ENCODE results near the gene NHLH1. TPM values are rescaled to one million over a fixed set of nuclear protein-coding genes. Genes with fewer than 3 reads are reported as not detected.

NHLH1 gene
- under 1 TPM; 0.37 to 0.63 TPM for total RNA-seq
- polyA plus RNA-seq (ENCODE audit: insufficient read depth, low read depth, low replicate concordance) = 0.20 TPM
- long read RNA-seq, donor 1 = 0 reads
- long read RNA-seq, donor 2 = 0 reads

DNA sequence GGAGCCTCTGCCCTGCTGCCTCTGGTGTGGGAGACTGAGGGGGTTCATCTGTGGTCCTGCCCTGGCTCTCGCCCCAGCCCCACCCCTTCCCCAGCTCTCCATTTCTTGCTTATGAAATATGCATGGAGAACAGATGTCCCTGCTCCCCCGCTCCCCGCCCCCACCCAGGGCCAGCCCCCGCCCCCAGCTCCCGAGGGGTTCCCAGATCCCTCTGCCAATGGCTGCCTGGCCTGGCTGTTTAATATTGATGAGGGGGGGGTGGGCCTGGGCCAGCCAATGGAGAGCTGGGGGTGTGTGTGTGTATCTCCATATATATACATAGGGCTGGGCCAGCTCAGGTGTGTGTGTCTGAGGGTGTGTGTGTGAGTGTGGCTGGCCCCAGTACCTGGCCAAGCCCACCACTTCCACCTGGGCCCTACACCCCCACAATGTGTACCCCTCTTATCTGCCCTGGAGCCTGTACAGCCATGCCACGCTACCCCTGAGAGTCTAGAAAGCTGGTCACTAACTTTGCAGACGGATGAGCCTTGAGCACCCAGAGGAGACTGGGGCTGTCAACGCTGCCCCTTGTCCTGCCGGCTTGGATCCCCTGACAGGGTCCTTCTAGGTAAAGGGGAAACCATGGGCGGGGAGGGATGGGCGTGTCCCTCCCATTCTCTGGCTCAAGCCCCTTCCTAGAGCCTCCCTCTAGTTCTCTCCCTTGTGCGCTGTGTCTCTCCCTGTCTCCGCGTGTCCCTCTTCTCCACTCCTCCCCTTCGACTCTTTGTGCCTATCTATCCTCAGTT is at the start of gene NHLH1:
Gene NHLH1, plus strand, starts transcription at position 341 of the 785 bp plus-strand sequence. CDS start 3,661 bp downstream, outside the sequence.
- Histone ChIP-seq H3K27me3 (no peaks in the 10 kb centered on the region), H3K36me3 (ENCODE audit: low read depth, missing control alignments) (no peaks in the 10 kb centered on the region), H3K27ac (no peak within 1 kb of the TSS), H3K4me1 (no peaks in the 10 kb centered on the region), H3K9me3 (no peaks in the 10 kb centered on the region), H3K4me3 (no peak within 1 kb of the TSS)
- no peak for DNase-seq
- TF ChIP-seq, protein P1, sequence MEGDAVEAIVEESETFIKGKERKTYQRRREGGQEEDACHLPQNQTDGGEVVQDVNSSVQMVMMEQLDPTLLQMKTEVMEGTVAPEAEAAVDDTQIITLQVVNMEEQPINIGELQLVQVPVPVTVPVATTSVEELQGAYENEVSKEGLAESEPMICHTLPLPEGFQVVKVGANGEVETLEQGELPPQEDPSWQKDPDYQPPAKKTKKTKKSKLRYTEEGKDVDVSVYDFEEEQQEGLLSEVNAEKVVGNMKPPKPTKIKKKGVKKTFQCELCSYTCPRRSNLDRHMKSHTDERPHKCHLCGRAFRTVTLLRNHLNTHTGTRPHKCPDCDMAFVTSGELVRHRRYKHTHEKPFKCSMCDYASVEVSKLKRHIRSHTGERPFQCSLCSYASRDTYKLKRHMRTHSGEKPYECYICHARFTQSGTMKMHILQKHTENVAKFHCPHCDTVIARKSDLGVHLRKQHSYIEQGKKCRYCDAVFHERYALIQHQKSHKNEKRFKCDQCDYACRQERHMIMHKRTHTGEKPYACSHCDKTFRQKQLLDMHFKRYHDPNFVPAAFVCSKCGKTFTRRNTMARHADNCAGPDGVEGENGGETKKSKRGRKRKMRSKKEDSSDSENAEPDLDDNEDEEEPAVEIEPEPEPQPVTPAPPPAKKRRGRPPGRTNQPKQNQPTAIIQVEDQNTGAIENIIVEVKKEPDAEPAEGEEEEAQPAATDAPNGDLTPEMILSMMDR (IDR thresholded peaks at IDR 0.05) = no peak
- no peak for TF ChIP-seq POLR2A (IDR thresholded peaks at IDR 0.05)
- intact Hi-C loops (cut with DNase I; ENCODE audit: low total_unique reads) = no loop called here
- WGBS, 2 donors = 70 to 79% methylated on average over 7 to 15 of the region's 15 CpGs

DNA sequence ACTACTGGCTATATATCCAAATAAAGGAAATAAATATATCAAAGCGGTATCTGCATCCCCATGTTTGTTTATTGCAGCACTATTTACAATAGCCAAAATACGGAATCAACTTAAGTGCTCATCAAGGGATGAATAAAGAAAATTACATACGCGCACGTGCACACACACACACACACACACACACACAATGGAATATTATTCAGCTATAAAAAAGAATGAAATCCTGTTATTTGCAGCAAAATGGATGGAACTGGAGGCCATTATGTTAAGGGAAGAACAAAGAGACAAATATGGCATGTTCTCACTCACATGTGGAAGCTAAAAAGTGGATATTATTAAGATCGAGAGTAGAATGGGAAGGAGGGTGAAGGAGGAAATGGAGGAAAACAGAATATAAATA is 44.0 kb upstream of the NHLH1 start:
- Histone ChIP-seq H3K4me3 (no peak overlapping the region), H3K27ac (no peak overlapping the region), H3K36me3 (ENCODE audit: low read depth, missing control alignments) (no peaks in the 10 kb centered on the region), H3K4me1 (no peaks in the 10 kb centered on the region), H3K27me3 (no peaks in the 10 kb centered on the region), H3K9me3 (no peaks in the 10 kb centered on the region)
- no peak for TF ChIP-seq POLR2A (IDR thresholded peaks at IDR 0.05)
- TF ChIP-seq, protein P1 (IDR thresholded peaks at IDR 0.05) = no peak
- 93 to 97% methylated on average over 6 of the region's 6 CpGs for WGBS, 2 donors
- intact Hi-C loops (cut with DNase I; ENCODE audit: low total_unique reads) = no loop called here
- DNase-seq = no peak

DNA sequence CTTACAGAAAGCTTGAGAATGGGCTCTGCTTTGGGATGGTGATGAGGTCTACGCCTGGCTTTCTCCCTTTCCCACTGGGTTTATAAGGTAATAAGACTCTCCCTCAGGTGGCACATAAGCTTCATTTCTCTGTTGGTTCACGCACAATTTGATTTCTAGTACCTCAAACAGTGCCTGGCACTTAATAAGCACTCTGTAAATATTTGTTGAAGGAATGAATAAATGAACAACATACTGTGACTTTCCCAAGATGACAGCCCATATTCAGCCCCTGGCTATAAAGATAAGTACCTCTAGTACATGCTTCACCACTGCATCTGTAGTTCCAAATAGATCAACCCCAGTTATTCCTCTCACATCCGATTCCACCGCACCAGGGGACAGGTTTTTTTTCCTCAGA is 41.6 kb upstream of the NHLH1 start:
- no peaks in the 10 kb centered on the region for H3K4me1 ChIP-seq
- H3K27ac ChIP-seq = no peak overlapping the region
- no peaks in the 10 kb centered on the region for H3K36me3 ChIP-seq (ENCODE audit: low read depth, missing control alignments)
- intact Hi-C loops (cut with DNase I; ENCODE audit: low total_unique reads) = no loop called here
- H3K9me3 ChIP-seq = no peaks in the 10 kb centered on the region
- no peak for DNase-seq
- H3K27me3 ChIP-seq = no peaks in the 10 kb centered on the region
- 94 to 96% methylated on average over 4 of the region's 4 CpGs for WGBS, 2 donors
- H3K4me3 ChIP-seq = no peak overlapping the region
- TF ChIP-seq POLR2A (IDR thresholded peaks at IDR 0.05) = no peak
- TF ChIP-seq, protein P1 (IDR thresholded peaks at IDR 0.05) = no peak

DNA sequence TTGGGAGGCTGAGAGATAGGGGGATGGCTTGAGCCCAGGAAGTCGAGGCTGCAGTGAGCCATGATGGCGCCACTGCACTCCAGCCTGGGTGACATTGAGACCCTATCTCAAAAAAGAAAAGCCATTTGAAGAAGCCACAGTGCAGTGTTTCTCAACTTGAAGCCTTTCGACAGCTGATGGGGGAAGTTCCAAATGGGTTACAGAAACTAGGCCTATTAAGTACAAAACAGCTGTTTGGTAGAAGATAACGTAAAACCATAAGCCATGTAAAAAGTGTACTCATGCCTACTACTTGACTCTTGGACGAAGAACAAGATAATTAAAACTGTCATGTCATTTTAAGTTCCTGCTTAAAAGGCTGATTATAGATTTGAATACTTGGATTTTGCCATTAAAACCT is 40.5 kb upstream of the NHLH1 start:
- WGBS, 2 donors = 93 to 94% methylated on average over 5 of the region's 5 CpGs
- Histone ChIP-seq H3K9me3 (no peaks in the 10 kb centered on the region), H3K4me3 (no peak overlapping the region), H3K4me1 (no peaks in the 10 kb centered on the region), H3K36me3 (ENCODE audit: low read depth, missing control alignments) (no peaks in the 10 kb centered on the region), H3K27ac (no peak overlapping the region), H3K27me3 (no peaks in the 10 kb centered on the region)
- no peak for TF ChIP-seq POLR2A (IDR thresholded peaks at IDR 0.05)
- TF ChIP-seq, protein P1 (IDR thresholded peaks at IDR 0.05) = no peak
- DNase-seq = no peak
- intact Hi-C loops (cut with DNase I; ENCODE audit: low total_unique reads) = no loop called here

DNA sequence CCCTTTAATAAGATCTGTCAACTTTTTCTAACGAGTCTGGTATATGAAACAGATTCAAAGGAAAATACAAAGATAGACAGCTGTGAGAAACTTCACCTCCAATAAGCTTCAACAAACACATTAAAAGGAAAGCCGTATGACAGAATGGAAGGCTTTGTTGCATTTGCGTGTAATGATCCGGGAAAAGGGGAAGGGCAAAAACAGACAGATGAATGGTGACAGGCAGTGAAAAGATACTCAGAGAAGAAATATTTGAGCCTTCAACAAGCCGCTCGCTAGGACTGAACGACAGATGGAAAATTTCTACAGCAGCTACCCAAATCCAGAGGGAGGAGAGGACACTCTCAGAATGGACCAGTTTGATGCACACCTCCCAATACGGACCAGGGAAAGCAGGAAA is 38.7 kb upstream of the NHLH1 start:
- Histone ChIP-seq H3K27me3 (no peaks in the 10 kb centered on the region), H3K36me3 (ENCODE audit: low read depth, missing control alignments) (no peaks in the 10 kb centered on the region), H3K4me3 (no peak overlapping the region), H3K4me1 (no peaks in the 10 kb centered on the region), H3K27ac (no peak overlapping the region), H3K9me3 (no peaks in the 10 kb centered on the region)
- intact Hi-C loops (cut with DNase I; ENCODE audit: low total_unique reads) = no loop called here
- TF ChIP-seq POLR2A (IDR thresholded peaks at IDR 0.05) = no peak
- TF ChIP-seq, protein P1 (IDR thresholded peaks at IDR 0.05) = no peak
- no peak for DNase-seq
- 77 to 84% methylated on average over 8 of the region's 8 CpGs for WGBS, 2 donors

All from testis (tissue), 5 donors.